Dermis blood vessel endothelial cell (primary cell): ENCODE results near the gene USP9X. TPM values are rescaled to one million over a fixed set of nuclear protein-coding genes. Genes with fewer than 3 reads are reported as not detected.

ENCODE experiments used
- total RNA-seq: library from RNA; depleted of rRNA; stranded (reverse); fragments of >200 nt; gene quantifications from 2 replicates; pipeline ENCODE4 v1.2.3, GENCODE V29; 2014

USP9X gene
- total RNA-seq, 1 donor from 2014 or later: 94.6 TPM

Other genes with a start within 250 kb of the USP9X start
- 426 and 470 TPM in 2 replicates for gene DDX3X, start 248.7 kb downstream of the USP9X start, total RNA-seq